IMR-90 (cell line): ENCODE measurements around the gene GNAO1. TPM values are rescaled to one million over a fixed set of nuclear protein-coding genes. Genes with fewer than 3 reads are reported as not detected.

Experiments
- ATAC-seq: fragments of 200-7000 bp; cut with Tn5 transposase; 2 replicates; pipeline ENCODE4 v1.9.1; 2020; ENCODE audit warnings: low read depth, mild to moderate bottlenecking, moderate library complexity
- BruUV-seq: library from RNA; stranded (reverse); fragments of 400-500 nt; replicated peaks from 2 replicates; lab custom pipeline; 2021; lab: Mats Ljungman, UMichigan
- CTCF ChIA-PET: fragments of 300-600 bp; formaldehyde crosslinking; extraction: SDS; loops from one replicate; lab custom pipeline; 2021; ENCODE audit warnings: antibody characterized with exemption; lab: Yijun Ruan, JAX
- POLR2A ChIA-PET: fragments of 300-600 bp; sonication (Branson Sonifier 250); formaldehyde crosslinking; loops from one replicate; lab custom pipeline; 2022; ENCODE audit warnings: antibody characterized with exemption; ENCODE audit not compliant: unreplicated experiment; lab: Charles Lee
- DNase-seq: peaks from one replicate; pipeline ENCODE4 v3.0.0; 2013
- H2AFZ ChIP-seq: replicated peaks from 2 replicates; pipeline ENCODE3; 2013; ENCODE audit warnings: low read length, mild to moderate bottlenecking; ENCODE audit not compliant: poor library complexity
- H2AK5ac ChIP-seq: 2 replicates; pipeline ENCODE4 v1.6.1; 2013; ENCODE audit warnings: low read depth, low read length, inconsistent platforms
- H2AK9ac ChIP-seq: replicated peaks from 2 replicates; pipeline ENCODE3; 2013; ENCODE audit warnings: mild to moderate bottlenecking, low read depth, low read length, moderate library complexity; ENCODE audit not compliant: poor library complexity
- H2BK120ac ChIP-seq: 2 replicates; pipeline ENCODE4 v1.6.1; 2013; ENCODE audit warnings: low read depth, low read length, inconsistent platforms
- H2BK15ac ChIP-seq: 3 replicates; pipeline ENCODE4 v1.6.1; 2013; ENCODE audit warnings: low read depth, low read length, inconsistent platforms
- H2BK20ac ChIP-seq: 2 replicates; pipeline ENCODE4 v1.6.1; 2013; ENCODE audit warnings: low read depth, mild to moderate bottlenecking, inconsistent platforms, low read length, moderate library complexity
- H2BK5ac ChIP-seq: 2 replicates; pipeline ENCODE4 v1.6.1; 2013; ENCODE audit warnings: mild to moderate bottlenecking, low read depth, low read length, inconsistent platforms; ENCODE audit not compliant: poor library complexity, severe bottlenecking
- H3K14ac ChIP-seq: replicated peaks from 2 replicates; pipeline ENCODE4 v1.6.1; 2013; ENCODE audit warnings: low read depth, low read length, inconsistent platforms
- H3K18ac ChIP-seq: 2 replicates; pipeline ENCODE4 v1.6.1; 2013; ENCODE audit warnings: low read depth, low read length, control low read depth
- H3K23ac ChIP-seq: 2 replicates; pipeline ENCODE4 v1.6.1; 2013; ENCODE audit warnings: low read depth, low read length, inconsistent platforms
- H3K27ac ChIP-seq: 2 replicates; pipeline ENCODE4 v1.5.1; 2013; ENCODE audit warnings: mild to moderate bottlenecking, control low read depth, low read length; ENCODE audit not compliant: insufficient read depth
- H3K27me3 ChIP-seq: 2 replicates; pipeline ENCODE4 v1.6.1; 2013; ENCODE audit warnings: low read length; ENCODE audit not compliant: control insufficient read depth, insufficient read depth
- H3K36me3 ChIP-seq: 2 replicates; pipeline ENCODE4 v1.6.1; 2013; ENCODE audit warnings: low read length, mixed read lengths; ENCODE audit not compliant: control insufficient read depth, insufficient read depth
- H3K4ac ChIP-seq: 2 replicates; pipeline ENCODE4 v1.6.1; 2013; ENCODE audit warnings: low read depth, low read length, inconsistent platforms
- H3K4me1 ChIP-seq: 2 replicates; pipeline ENCODE4 v1.6.1; 2013; ENCODE audit warnings: low read length, mixed read lengths; ENCODE audit not compliant: control insufficient read depth, insufficient read depth
- H3K4me2 ChIP-seq: 2 replicates; pipeline ENCODE4 v1.6.1; 2013; ENCODE audit warnings: low read depth, mild to moderate bottlenecking, control low read depth, low read length, moderate library complexity
- H3K4me3 ChIP-seq: 2 replicates; pipeline ENCODE4 v1.5.1; 2013; ENCODE audit warnings: low read depth, mild to moderate bottlenecking, control low read depth, low read length, moderate library complexity; ENCODE audit not compliant: insufficient read depth
- H3K56ac ChIP-seq: 2 replicates; pipeline ENCODE4 v1.6.1; 2013; ENCODE audit warnings: low read length, inconsistent platforms; ENCODE audit not compliant: insufficient read depth; ENCODE audit errors: extremely low read depth
- H3K79me1 ChIP-seq, 2 experiments: 2 replicates each; pipeline ENCODE4 v1.6.1; 2013; ENCODE audit warnings: low read length in 2 of 2, inconsistent platforms in 1 of 2, low read depth in 1 of 2
- H3K9ac ChIP-seq: 2 replicates; pipeline ENCODE4 v1.6.1; 2013; ENCODE audit warnings: low read depth, low read length, control low read depth
- H3K9me1 ChIP-seq: 2 replicates; pipeline ENCODE4 v1.6.1; 2013; ENCODE audit warnings: low read length, inconsistent platforms; ENCODE audit not compliant: insufficient read depth
- H3K9me3 ChIP-seq: 2 replicates; pipeline ENCODE4 v1.6.1; 2013; ENCODE audit warnings: low read length; ENCODE audit not compliant: control insufficient read depth, insufficient read depth
- H4K20me1 ChIP-seq: 2 replicates; pipeline ENCODE4 v1.6.1; 2013; ENCODE audit warnings: low read length, inconsistent platforms; ENCODE audit not compliant: insufficient read depth
- H4K5ac ChIP-seq: 2 replicates; pipeline ENCODE4 v1.6.1; 2013; ENCODE audit warnings: mild to moderate bottlenecking, low read depth, low read length, control low read depth
- H4K8ac ChIP-seq, 2 experiments: 2 replicates each; pipeline ENCODE4 v1.6.1; 2013; ENCODE audit warnings: low read depth in 2 of 2, low read length in 2 of 2, control low read depth in 1 of 2, inconsistent platforms in 1 of 2
- H4K91ac ChIP-seq: 2 replicates; pipeline ENCODE4 v1.6.1; 2013; ENCODE audit warnings: low read depth, low read length, inconsistent platforms; ENCODE audit not compliant: insufficient read depth
- CEBPB ChIP-seq: IDR thresholded peaks from 2 replicates; pipeline ENCODE4 v1.6.1; 2012; ENCODE audit warnings: low read depth, low read length, improper control_type of control experiment
- CHD1 ChIP-seq: IDR thresholded peaks from 2 replicates; pipeline ENCODE4 v1.6.1; 2012; ENCODE audit warnings: low read depth, low read length, improper control_type of control experiment
- CTCF ChIP-seq: conservative IDR thresholded peaks from 2 replicates; pipeline ENCODE4 v1.5.1; 2012; ENCODE audit warnings: mild to moderate bottlenecking, low read depth, low read length, improper control_type of control experiment
- ELK1 ChIP-seq: fragments of 150-350 bp; IDR thresholded peaks from 2 replicates; pipeline ENCODE4 v1.6.1; 2016; ENCODE audit warnings: low read depth, mild to moderate bottlenecking, low read length, moderate library complexity, borderline replicate concordance
- FOS ChIP-seq: fragments of 150-350 bp; IDR thresholded peaks from 2 replicates; pipeline ENCODE4 v1.6.1; 2016; ENCODE audit warnings: low read depth, low read length
- MAFK ChIP-seq: IDR thresholded peaks from 2 replicates; pipeline ENCODE4 v1.6.1; 2012; ENCODE audit warnings: low read depth, low read length, improper control_type of control experiment
- MAZ ChIP-seq: IDR thresholded peaks from 2 replicates; pipeline ENCODE4 v1.6.1; 2012; ENCODE audit warnings: low read depth, mild to moderate bottlenecking, low read length, improper control_type of control experiment, moderate library complexity, borderline replicate concordance
- MXI1 ChIP-seq: IDR thresholded peaks from 2 replicates; pipeline ENCODE4 v1.6.1; 2012; ENCODE audit warnings: low read depth, mild to moderate bottlenecking, low read length, moderate library complexity, borderline replicate concordance
- NFE2L2 ChIP-seq: fragments of 150-350 bp; IDR thresholded peaks from 2 replicates; pipeline ENCODE4 v1.6.1; 2016; ENCODE audit warnings: low read depth, mild to moderate bottlenecking, low read length
- POLR2A ChIP-seq: IDR thresholded peaks from 2 replicates; pipeline ENCODE4 v1.6.1; 2012; ENCODE audit warnings: mild to moderate bottlenecking, low read depth, low read length
- RAD21 ChIP-seq: IDR thresholded peaks from 2 replicates; pipeline ENCODE4 v1.6.1; 2012; ENCODE audit warnings: low read length, improper control_type of control experiment
- RCOR1 ChIP-seq: IDR thresholded peaks from 2 replicates; pipeline ENCODE4 v1.6.1; 2012; ENCODE audit warnings: mild to moderate bottlenecking, low read length, improper control_type of control experiment; ENCODE audit not compliant: insufficient replicate concordance
- RFX5 ChIP-seq: IDR thresholded peaks from 2 replicates; pipeline ENCODE4 v1.8.0; 2012; ENCODE audit warnings: low read depth, mild to moderate bottlenecking, low read length, moderate library complexity
- SMC3 ChIP-seq: fragments of 150-350 bp; IDR thresholded peaks from 2 replicates; pipeline ENCODE4 v1.6.1; 2016; ENCODE audit warnings: low read depth, mild to moderate bottlenecking, antibody characterized with exemption, low read length, moderate library complexity
- USF2 ChIP-seq: fragments of 150-350 bp; IDR thresholded peaks from 2 replicates; pipeline ENCODE4 v1.6.1; 2017; ENCODE audit warnings: mild to moderate bottlenecking, antibody characterized with exemption, low read length, low read depth
- WGBS, 2 experiments: methylation state at CpG; one replicate each; pipeline versions ENCODE4 v1.1.5 to v1.1.7; 2013; ENCODE audit warnings: missing lambda C conversion rate in 2 of 2; ENCODE audit not compliant: insufficient read length in 1 of 2; ENCODE audit errors: extremely low coverage in 2 of 2; 5-methylcytosine and 5-hydroxymethylcytosine counted together
- dilution Hi-C: fragments of 300-500 bp; cut with HindIII; formaldehyde crosslinking; loops from one replicate; pipeline ENCODE4 v1.14.3; 2018; ENCODE audit warnings: low sequenced_read_pairs; ENCODE audit not compliant: unreplicated experiment
- in situ Hi-C: fragments of 300-500 bp; cut with MboI; formaldehyde crosslinking; loops from 3 replicates; pipeline ENCODE4 v1.14.3; 2019; ENCODE audit warnings: low sequenced_read_pairs, inconsistent platforms, mixed read lengths
- intact Hi-C: fragments of 100-400 bp; cut with micrococcal nuclease; formaldehyde crosslinking; loops from 2 replicates; pipeline ENCODE4 v1.10.0; 2022
- polyA plus RNA-seq, 3 experiments: library from polyadenylated mRNA; depleted of rRNA; stranded (reverse); fragments of >200 nt; gene quantifications; 2 replicates each; pipeline ENCODE4 v1.2.3, GENCODE V29; 2012; ENCODE audit warnings: low replicate concordance in 1 of 3
- total RNA-seq: library from RNA; depleted of rRNA; stranded (reverse); fragments of >200 nt; gene quantifications from 2 replicates; pipeline ENCODE4 v1.2.3, GENCODE V29; 2012

GNAO1 gene
- total and polyA plus RNA-seq, 2 of the 4 experiments (the other 2 are of a cell fraction), result under 0.01 to 0.07 TPM

- intact Hi-C loops, result no loop called here
- no peak overlapping the region for H2AFZ ChIP-seq
- no peak overlapping the region for H3K18ac ChIP-seq
- no peaks in the 10 kb centered on the region for H4K20me1 ChIP-seq
- no peaks in the 10 kb centered on the region for H3K36me3 ChIP-seq
- peaks cover 37% of the 10 kb centered on the region for H3K27me3 ChIP-seq
- in situ Hi-C loops, result no loop called here
- H2BK20ac ChIP-seq, result no peak overlapping the region
- H2BK5ac ChIP-seq, result no peak overlapping the region
- H3K4me2 ChIP-seq, result no peak overlapping the region
- no peak overlapping the region for H3K56ac ChIP-seq
- CTCF ChIA-PET, result no interaction called here
- H3K9me3 ChIP-seq, result 0 out of 2 replicates have a peak, but pooled peaks cover 5% of the 10 kb centered on the region
- no peak overlapping the region for H3K4ac ChIP-seq
- H3K79me1 ChIP-seq, result no peaks in the 10 kb centered on the region
- no peak overlapping the region for H4K8ac ChIP-seq
- H2AK5ac ChIP-seq, result no peak overlapping the region
- H2BK120ac ChIP-seq, result no peak overlapping the region
- TF ChIP-seq CTCF (no peak), RFX5 (no peak), MXI1 (no peak), FOS (no peak), POLR2A (no peak), USF2 (no peak), RAD21 (no peak), MAZ (no peak), MAFK (no peak), CEBPB (no peak), CHD1 (no peak), SMC3 (no peak), ELK1 (no peak), NFE2L2 (no peak), RCOR1 (no peak)
- H2BK15ac ChIP-seq, result no peak overlapping the region
- H3K9ac ChIP-seq, result no peak overlapping the region
- no peak overlapping the region for H3K23ac ChIP-seq
- no peak overlapping the region for H2AK9ac ChIP-seq
- ATAC-seq (no peak), DNase-seq (no peak)
- H4K5ac ChIP-seq, result no peak overlapping the region
- no peak overlapping the region for H3K27ac ChIP-seq
- no peak overlapping the region for H4K91ac ChIP-seq
- dilution Hi-C loops, result no loop called here
- H3K4me3 ChIP-seq, result no peak overlapping the region
- H3K4me1 ChIP-seq, result no peaks in the 10 kb centered on the region
- H3K9me1 ChIP-seq, result no peaks in the 10 kb centered on the region
- no TSS peak for BruUV-seq
- H3K14ac ChIP-seq, result no peak overlapping the region
- WGBS, 2 experiments, result 40% methylated on average over 3 of the region's 11 CpGs; no CpG with 5 or more reads in 1 of the 2 experiments
- POLR2A ChIA-PET, result no interaction called here
Measured at GRCh38 chr16:56197192-56197992, 6.1 kb downstream of the GNAO1 start.
